ENCODE data around the gene SMS.

GRCh38 chrX:21974011-21974385 is 33.5 kb downstream of the SMS start:
- no peak for TF ChIP-seq NFIC (IDR thresholded peaks at IDR 0.05)
- TF ChIP-seq, protein P1, sequence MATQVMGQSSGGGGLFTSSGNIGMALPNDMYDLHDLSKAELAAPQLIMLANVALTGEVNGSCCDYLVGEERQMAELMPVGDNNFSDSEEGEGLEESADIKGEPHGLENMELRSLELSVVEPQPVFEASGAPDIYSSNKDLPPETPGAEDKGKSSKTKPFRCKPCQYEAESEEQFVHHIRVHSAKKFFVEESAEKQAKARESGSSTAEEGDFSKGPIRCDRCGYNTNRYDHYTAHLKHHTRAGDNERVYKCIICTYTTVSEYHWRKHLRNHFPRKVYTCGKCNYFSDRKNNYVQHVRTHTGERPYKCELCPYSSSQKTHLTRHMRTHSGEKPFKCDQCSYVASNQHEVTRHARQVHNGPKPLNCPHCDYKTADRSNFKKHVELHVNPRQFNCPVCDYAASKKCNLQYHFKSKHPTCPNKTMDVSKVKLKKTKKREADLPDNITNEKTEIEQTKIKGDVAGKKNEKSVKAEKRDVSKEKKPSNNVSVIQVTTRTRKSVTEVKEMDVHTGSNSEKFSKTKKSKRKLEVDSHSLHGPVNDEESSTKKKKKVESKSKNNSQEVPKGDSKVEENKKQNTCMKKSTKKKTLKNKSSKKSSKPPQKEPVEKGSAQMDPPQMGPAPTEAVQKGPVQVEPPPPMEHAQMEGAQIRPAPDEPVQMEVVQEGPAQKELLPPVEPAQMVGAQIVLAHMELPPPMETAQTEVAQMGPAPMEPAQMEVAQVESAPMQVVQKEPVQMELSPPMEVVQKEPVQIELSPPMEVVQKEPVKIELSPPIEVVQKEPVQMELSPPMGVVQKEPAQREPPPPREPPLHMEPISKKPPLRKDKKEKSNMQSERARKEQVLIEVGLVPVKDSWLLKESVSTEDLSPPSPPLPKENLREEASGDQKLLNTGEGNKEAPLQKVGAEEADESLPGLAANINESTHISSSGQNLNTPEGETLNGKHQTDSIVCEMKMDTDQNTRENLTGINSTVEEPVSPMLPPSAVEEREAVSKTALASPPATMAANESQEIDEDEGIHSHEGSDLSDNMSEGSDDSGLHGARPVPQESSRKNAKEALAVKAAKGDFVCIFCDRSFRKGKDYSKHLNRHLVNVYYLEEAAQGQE (IDR thresholded peaks at IDR 0.05; ENCODE audit: low read depth) = no peak
- no peak for TF ChIP-seq TCF12 (IDR thresholded peaks at IDR 0.05; ENCODE audit: low read depth)
- TF ChIP-seq USF1 (IDR thresholded peaks at IDR 0.05) = no peak
- TF ChIP-seq EGR1 (IDR thresholded peaks at IDR 0.05) = no peak
- TF ChIP-seq EP300 (IDR thresholded peaks at IDR 0.05; ENCODE audit: borderline replicate concordance) = no peak

All from Ishikawa (cell line).